CMK (cell line): Measurements from ENCODE around the gene CPB1.

ENCODE experiments used
- DNase-seq: peaks from one replicate; pipeline ENCODE4 v3.0.0-alpha.2; 2010; ENCODE audit warnings: low read depth

Gene CPB1

GRCh38 chr3:148833223-148833622, 5.6 kb downstream of the CPB1 start:
- no peak for DNase-seq

DNA sequence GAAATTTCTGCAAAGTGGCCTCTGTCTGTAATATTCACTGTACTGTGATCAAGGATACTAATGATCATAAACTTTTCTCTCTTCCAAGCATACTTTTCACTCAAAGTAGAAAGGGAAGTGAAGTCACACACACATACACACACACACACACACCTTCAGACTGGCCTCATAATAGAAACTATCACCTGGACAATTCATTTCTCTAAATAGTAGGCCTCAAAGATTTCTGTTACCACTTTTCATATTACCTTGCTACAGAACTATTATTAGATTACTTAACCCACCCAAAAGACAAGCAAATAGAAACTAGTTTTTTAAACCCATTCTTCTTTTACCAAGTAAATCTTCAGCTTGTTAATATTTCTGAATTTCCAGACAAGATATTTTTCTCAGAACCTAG, 12.2 kb downstream of the CPB1 start:
- no peak for DNase-seq

DNA sequence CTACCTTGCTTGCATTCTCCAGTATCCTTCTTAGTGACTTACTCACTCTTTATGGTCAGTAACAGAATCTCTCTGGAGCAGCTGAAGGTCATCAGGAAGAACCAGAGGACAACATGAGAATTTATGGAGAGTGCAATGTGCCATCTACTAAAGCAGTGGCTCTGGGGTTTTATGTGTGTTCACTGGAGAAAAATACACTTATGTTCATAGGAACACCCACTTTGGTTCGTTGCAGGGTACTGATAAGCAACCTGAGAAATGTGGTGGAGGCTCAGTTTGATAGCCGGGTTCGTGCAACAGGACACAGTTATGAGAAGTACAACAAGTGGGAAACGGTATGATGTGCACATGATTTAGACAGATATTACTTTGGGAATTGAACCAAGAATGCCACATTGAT, 12.8 kb downstream of the CPB1 start:
- DNase-seq = peak; percentile 27

GRCh38 chr3:148845756-148846395, 18.3 kb downstream of the CPB1 start:
- DNase-seq = no peak

DNA sequence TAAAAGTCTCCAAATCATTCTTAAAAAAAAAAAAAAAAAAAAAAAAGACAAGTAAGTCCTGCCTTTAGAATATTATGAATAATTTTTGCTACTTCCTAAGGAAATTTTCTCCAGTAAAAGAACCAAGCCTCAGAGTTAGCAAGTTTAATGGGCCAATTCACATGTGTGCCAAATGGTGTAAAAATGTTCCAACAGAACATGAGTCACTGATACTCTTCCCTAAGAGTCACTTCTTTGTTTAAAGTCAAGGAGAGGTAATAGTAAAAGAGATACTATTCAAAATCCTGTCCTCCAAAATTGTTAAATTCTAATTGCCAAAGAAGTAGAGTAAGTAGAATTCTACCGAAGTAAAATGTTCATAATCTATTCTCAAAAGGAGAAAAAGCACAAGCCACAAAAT, 19.7 kb downstream of the CPB1 start:
- DNase-seq = no peak

DNA sequence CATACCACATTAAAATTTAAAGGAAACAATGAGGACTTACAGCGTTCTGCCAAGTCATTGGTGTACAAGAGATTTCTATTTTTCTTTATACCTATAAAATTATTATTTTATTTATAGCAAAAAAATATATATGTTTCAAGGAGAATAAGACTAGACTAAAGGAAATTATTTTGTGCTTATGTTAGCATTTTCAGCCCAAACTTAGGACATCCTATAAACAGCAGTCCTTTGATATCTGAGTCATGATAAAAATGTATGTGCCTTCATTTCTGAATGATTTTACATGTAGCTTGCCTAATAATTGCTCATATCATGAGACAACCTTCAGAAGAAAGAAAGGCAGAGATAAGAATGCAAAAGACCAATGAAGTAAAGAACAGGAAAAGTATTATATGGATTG, 20.8 kb downstream of the CPB1 start:
- no peak for DNase-seq

DNA sequence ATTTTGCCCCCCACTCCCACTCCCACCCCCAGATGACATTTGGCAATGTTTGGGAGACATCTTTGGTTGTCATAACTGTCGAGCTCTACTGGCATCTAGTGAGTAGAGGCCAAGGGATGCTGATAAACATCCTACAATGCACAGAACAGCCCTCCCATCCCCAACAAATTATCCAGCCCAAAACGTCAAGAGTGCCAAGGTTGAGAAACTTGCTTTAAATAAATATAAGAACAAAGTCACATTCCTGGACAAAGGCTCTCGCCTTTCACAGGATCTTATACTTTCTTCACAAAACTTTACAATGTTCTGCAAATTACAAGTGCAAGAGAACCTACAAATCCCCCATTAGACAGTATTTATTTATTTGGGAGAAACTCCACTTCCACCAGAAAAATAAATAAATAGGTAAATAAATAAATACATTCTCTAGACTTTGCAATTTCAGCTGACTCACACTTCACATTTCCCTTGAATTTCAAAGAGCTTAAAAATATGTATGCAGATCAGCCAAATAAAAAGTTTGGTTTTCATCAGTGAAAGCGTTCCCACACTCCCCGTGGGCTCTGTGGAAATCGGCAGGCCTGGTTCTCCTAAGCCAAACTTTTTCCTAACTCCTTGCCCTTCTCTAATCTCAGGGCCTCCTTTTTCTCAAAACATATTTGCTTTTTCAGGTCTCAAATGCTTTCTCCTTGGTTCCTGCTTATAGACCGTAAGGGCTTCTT, 24.8 kb downstream of the CPB1 start:
- no peak for DNase-seq

GRCh38 chr3:148853076-148853475, 25.5 kb downstream of the CPB1 start:
- no peak for DNase-seq

GRCh38 chr3:148854061-148854460, 26.4 kb downstream of the CPB1 start:
- DNase-seq = no peak

GRCh38 chr3:148856384-148856783, 28.8 kb downstream of the CPB1 start:
- no peak for DNase-seq

- no peak for DNase-seq
Measured at GRCh38 chr3:148857316-148857715, 29.7 kb downstream of the CPB1 start.

- DNase-seq = no peak
Measured at GRCh38 chr3:148861277-148861869, 33.8 kb downstream of the CPB1 start.

GRCh38 chr3:148863297-148863696, 35.7 kb downstream of the CPB1 start:
- DNase-seq = no peak

DNA sequence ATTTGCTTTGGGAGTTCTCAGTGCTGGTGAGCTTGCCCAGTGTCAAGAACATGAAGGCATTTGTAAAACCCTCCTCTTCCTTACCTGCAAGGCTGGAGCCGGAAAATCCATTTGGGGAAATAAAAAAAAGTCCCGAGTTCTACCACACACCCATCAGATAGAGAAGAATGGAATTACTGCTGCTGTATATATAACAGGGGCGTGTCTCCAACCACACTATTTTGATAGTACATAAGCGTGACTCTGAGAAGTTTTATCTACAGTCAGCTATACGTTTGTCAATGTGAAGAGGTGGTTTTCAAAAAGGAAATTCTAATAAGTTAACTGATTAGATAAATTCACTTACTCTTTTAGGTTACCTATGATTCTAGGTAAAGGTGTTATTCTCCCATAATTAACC, 36.2 kb downstream of the CPB1 start:
- no peak for DNase-seq

GRCh38 chr3:148865049-148865448, 37.4 kb downstream of the CPB1 start, which contains the start of gene CPA3:
Gene CPA3 (plus strand): TSS chr3:148865296. CDS start chr3:148865308, 12 bp downstream.
- no peak for DNase-seq

DNA sequence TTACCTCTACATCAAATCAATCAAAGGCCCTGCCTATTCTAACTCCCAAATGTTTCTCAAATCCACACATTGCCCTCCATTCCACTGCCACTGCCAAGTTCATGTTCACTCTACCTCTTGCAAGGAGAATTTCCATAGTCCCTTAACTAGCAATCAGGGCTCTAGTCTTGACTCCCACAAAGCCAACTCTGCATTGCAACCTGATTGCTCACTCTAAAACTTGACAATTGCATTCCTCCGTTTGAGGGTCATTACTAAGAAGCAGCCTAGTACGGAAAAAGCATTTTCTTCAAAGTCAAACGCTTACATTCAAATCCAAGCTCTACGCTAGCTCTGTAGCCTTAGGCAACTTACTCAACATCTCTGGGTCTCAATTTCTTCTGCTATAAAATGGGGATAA, 38.6 kb downstream of the CPB1 start:
- no peak for DNase-seq

- no peak for DNase-seq
Measured at GRCh38 chr3:148873270-148873927, 45.8 kb downstream of the CPB1 start.

DNA sequence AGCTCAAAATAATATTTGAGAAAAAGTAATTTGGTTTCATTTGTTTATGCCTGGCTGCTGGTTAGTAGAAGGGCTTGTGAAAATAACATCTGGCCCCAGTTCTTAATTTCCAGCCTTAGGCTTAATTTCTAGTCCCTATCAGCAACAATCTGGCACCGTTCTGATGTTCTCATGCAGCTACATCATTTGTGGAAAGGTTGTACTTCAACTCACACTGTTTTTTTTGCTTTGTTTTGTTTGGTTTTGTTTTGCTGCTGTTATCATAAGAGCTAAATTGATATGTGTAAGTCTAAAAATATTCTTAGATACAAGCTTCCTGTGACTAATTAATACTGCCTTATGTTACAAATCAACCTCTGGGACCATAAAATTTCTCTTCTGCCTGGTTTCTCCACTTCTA, 46.4 kb downstream of the CPB1 start:
- DNase-seq = no peak

DNA sequence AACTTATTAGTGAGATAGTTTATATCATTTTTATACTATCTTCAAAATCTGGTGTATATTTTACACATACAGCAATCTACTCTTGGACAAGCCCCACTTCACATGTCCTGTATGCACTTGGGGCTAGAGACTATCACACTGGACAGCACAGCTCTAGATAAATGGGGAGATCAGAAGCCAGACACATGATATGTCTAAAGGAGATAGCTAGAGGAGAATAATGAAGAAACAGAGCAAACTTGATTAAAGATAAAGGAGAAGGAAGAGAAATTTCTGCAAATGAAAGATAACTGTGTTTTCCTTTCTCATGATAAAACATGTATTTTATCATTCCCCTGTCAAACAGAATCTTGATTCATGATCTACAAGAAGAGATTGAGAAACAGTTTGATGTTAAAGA, 50.5 kb downstream of the CPB1 start:
- DNase-seq = peak; percentile 32

DNA sequence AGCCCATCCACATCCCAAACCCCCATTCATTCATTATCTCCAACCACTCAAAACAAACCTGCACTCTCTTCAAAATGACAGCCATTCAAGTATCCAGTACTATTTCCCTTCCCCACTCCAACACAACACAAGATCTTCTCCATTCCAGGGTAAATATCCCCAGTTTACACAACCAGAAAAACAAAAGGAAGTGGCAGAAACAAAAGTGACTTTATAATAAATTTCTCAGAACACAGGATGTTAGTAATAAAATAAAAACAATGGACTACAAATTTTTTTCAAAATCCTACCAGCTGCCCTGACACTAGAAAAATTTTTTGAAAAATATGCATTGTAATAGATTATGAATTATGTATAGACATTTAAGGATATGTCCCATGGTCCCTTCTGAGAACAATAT, 51.6 kb downstream of the CPB1 start:
- DNase-seq = no peak

DNA sequence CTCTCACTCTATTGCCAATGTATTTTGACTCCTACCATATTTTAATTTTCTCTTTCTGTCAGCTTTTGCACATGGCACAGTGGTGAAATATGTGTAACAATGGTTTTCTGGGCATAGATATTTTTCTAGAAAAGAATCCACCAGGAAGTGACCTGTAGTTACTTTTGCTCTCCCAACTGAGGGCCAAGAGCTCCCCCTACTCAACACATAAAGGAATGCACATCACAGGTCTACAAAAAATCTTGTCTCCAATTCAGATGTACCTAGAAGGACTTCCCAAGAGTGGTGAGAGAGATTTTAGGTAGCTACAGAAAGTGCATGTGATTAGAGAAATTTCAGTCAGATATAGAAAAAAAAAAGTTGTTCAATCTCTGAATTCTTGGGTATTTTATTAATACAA, 53.1 kb downstream of the CPB1 start:
- DNase-seq = peak; percentile 31

- no peak for DNase-seq
Measured at GRCh38 chr3:148881286-148881685, 53.7 kb downstream of the CPB1 start.

DNA sequence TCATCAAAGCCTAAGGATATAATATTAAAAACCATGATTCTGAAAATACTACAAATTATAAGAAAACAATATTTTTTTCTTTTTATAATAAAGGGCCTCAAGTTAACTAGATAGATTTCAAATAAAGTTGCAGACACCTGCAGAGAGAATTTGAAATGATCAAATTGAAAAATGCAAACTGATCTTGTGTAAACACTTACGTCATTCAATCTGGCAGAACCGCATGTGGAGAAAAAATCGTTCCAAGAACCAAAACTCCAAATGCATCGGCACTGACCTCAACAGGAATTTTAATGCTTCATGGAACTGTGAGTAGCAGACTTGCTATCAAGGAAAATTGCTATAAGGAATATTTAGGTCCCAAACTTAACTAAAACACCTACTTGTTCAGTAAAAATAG, 54.7 kb downstream of the CPB1 start:
- DNase-seq = no peak
